Small intestine (tissue), 16 donors: ENCODE results near the gene ASGR2. TPM values are rescaled to one million over a fixed set of nuclear protein-coding genes. Genes with fewer than 3 reads are reported as not detected.
A peak's percentile ranks its signal among the peaks of the same experiment; 100 is the strongest.
"Not testable (repeated sequence)": the region's sequence is repeated elsewhere in the genome, so short reads cannot be mapped to it uniquely, and the experiment has no call there.

Experiments used
- DNase-seq, 2 donors: peaks; one replicate each; pipeline versions ENCODE4 v3.0.0 to v3.0.0-alpha.2; 2013
- FAIRE-seq: peaks from 2 replicates; lab custom pipeline; 2012; peaks lifted over from hg19 to GRCh38; lab: Jason Lieb, UNC
- H3K27ac ChIP-seq, 3 donors: one replicate each; pipeline ENCODE4 v1.5.1; 2013; ENCODE audit warnings: low read length in 2 of 3, mild to moderate bottlenecking in 2 of 3, control low read depth in 1 of 3, inconsistent platforms in 1 of 3, low read depth in 1 of 3, moderate library complexity in 1 of 3
- H3K27me3 ChIP-seq, 3 donors: one replicate each; pipeline ENCODE4 v1.6.1; 2013; ENCODE audit warnings: low read length in 3 of 3, inconsistent platforms in 1 of 3; ENCODE audit not compliant: control insufficient read depth in 3 of 3, insufficient read depth in 3 of 3
- H3K36me3 ChIP-seq, 3 donors: one replicate each; pipeline ENCODE4 v1.6.1; 2013; ENCODE audit warnings: low read length in 3 of 3, inconsistent platforms in 1 of 3, low read depth in 1 of 3, mild to moderate bottlenecking in 1 of 3, moderate library complexity in 1 of 3; ENCODE audit not compliant: control insufficient read depth in 3 of 3, insufficient read depth in 2 of 3
- H3K4me1 ChIP-seq, 3 donors: one replicate each; pipeline ENCODE4 v1.6.1; 2013; ENCODE audit warnings: low read length in 2 of 3, inconsistent platforms in 1 of 3, low read depth in 1 of 3, mild to moderate bottlenecking in 1 of 3, moderate library complexity in 1 of 3; ENCODE audit not compliant: control insufficient read depth in 3 of 3, insufficient read depth in 2 of 3
- H3K4me3 ChIP-seq, 3 donors: one replicate each; pipeline ENCODE4 v1.5.1; 2013; ENCODE audit warnings: low read length in 3 of 3, control low read depth in 1 of 3, inconsistent platforms in 1 of 3, low read depth in 1 of 3, mild to moderate bottlenecking in 1 of 3, moderate library complexity in 1 of 3
- H3K9me3 ChIP-seq, 2 donors: one replicate each; pipeline ENCODE4 v1.6.1; 2013; ENCODE audit warnings: low read depth in 1 of 2, low read length in 1 of 2; ENCODE audit not compliant: control insufficient read depth in 2 of 2, insufficient read depth in 1 of 2
- WGBS, 3 donors: extraction: QIAGEN DNeasy Blood & Tissue Kit; methylation state at CpG; one replicate each; pipeline ENCODE4 v1.1.7; 2013; 5-methylcytosine and 5-hydroxymethylcytosine counted together
- long read RNA-seq, 10 donors: transcript quantifications; one replicate each; lab custom pipeline, GENCODE V29; 2026
- polyA plus RNA-seq, 4 donors: library from polyadenylated mRNA; stranded (reverse) in 3 of 4; unstranded in 1 of 4; fragments of 200-250 nt in 3 of 4; fragments of 120-200 nt in 1 of 4; gene quantifications; one replicate each; pipeline versions ENCODE4 v1.2.1 to v1.2.3, GENCODE V29; 2013
- donor health status: healthy with polysubstance abuse.
- donor health status: control.
- donor health status: control.
- donor health status: Bipolar disorder and iron deficiency.
- donor health status: healthy.

ASGR2 gene, protein sequence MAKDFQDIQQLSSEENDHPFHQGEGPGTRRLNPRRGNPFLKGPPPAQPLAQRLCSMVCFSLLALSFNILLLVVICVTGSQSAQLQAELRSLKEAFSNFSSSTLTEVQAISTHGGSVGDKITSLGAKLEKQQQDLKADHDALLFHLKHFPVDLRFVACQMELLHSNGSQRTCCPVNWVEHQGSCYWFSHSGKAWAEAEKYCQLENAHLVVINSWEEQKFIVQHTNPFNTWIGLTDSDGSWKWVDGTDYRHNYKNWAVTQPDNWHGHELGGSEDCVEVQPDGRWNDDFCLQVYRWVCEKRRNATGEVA
- under 1 TPM in 2 of 4 donors, not detected in 2; 0.46 to 0.81 TPM for polyA plus RNA-seq
- long read RNA-seq, donor 1, result 0 reads
- long read RNA-seq, donor 2, result 0 reads
- long read RNA-seq, donor 3, result 0 reads
- long read RNA-seq, donor 4, result 0 reads
- long read RNA-seq, donor 5, result 0 reads
- long read RNA-seq, donor 6, result 0 reads
- long read RNA-seq, donor 7, result 0 reads
- long read RNA-seq, donor 8, result 0 reads
- long read RNA-seq, donor 9, result 0 reads
- long read RNA-seq, donor 10, result 0 reads

DNA sequence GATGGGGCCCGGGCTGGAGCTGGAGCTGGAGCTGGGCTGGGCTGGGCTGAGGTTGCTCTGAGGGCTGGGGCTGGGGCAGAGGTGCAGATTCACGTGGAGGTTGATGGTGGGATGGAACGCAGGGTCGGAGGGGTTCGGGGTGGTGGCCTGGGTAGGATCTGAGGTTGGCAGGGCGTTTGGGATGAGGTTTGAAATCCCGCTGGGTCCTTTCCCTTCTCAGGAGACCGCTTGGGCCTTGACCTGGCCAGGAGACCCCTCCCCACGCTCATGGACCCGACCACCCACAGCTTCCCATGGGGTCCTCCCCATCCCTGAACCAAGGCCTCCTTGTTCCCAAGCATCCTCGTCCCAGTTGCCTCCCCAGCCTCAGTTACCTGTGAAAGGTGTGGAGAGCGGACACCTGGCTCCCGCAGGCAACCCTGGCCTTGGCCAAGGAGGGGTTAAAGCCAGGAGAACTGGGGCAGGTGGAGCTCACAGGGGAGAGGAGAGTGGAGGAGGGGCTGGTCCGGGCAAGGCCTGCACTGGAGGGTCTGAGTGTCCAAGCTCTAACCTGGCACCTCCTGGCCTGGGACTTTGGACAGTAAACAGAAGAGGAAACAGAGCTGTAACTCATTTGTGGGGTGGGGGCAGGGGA lies at the start of gene ASGR2:
Gene ASGR2 (minus strand): TSS at position 582 of the 634 bp plus-strand sequence. CDS start 582 bp downstream, outside the sequence.
- WGBS, 3 donors, result 70 to 75% (median 72%) methylated on average over 13 to 14 of the region's 14 CpGs
- H3K27me3 ChIP-seq, result peaks cover 0 to 3% (median 0%) of the 10 kb centered on the region in 3 donors
- H3K4me1 ChIP-seq, result no peaks in the 10 kb centered on the region
- H3K27ac ChIP-seq, result no peak within 1 kb of the TSS
- no peak within 1 kb of the TSS for H3K4me3 ChIP-seq
- peaks cover 0 to 6% of the 10 kb centered on the region in 2 donors for H3K9me3 ChIP-seq
- FAIRE-seq (no peak), DNase-seq (no peak)
- no peaks in the 10 kb centered on the region for H3K36me3 ChIP-seq

DNA sequence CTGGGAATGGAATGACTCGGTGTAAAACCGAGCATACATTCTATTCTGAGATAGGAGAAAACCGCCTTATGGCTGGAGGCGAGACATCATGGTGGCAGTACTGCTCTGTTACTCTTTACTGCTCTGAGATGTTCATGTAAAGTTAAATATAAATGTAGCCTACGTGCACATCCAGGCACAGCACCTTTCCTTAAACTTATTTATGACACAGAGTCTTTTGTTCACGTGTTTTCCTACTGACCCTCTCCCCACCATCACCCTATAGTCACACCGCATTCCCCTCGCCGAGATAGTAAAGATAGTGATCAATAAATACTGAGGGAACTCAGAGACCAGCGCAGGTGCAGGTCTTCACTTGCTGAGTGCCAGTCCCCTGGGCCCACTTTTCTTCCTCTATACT lies 44.9 kb upstream of the ASGR2 start:
- DNase-seq, result not testable (repeated sequence)

DNA sequence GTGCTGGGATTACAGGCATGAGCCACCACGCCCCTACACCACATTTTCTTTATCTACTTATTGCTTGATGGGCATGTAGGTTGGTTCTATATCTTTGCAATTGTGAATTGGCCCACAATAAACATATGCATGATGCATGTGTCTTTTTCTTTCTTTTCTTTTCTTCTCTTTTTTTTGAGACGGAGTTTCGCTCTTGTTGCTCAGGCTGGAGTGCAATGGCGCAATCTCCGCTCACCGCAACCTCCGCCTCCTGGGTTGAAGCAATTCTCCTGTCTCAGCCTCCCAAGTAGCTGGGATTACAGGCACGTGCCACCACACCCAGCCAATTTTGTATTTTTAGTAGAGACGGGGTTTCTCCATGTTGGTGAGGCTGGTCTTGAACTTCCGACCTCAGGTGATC lies 43.8 kb upstream of the ASGR2 start:
- H3K27ac ChIP-seq, H3K36me3 ChIP-seq, H3K4me1 ChIP-seq, H3K27me3 ChIP-seq, FAIRE-seq, H3K4me3 ChIP-seq, DNase-seq, H3K9me3 ChIP-seq: not testable (repeated sequence)
- 85 to 91% (median 85%) methylated on average over 10 of the region's 10 CpGs for WGBS, 3 donors

More for the DNA sequence above, 44.9 kb upstream of the ASGR2 start:
- not testable (repeated sequence) for H3K4me1 ChIP-seq, H3K9me3 ChIP-seq, H3K36me3 ChIP-seq, H3K27ac ChIP-seq, FAIRE-seq, H3K4me3 ChIP-seq, H3K27me3 ChIP-seq
- WGBS, 3 donors, result 63 to 67% (median 65%) methylated on average over 10 of the region's 10 CpGs

DNA sequence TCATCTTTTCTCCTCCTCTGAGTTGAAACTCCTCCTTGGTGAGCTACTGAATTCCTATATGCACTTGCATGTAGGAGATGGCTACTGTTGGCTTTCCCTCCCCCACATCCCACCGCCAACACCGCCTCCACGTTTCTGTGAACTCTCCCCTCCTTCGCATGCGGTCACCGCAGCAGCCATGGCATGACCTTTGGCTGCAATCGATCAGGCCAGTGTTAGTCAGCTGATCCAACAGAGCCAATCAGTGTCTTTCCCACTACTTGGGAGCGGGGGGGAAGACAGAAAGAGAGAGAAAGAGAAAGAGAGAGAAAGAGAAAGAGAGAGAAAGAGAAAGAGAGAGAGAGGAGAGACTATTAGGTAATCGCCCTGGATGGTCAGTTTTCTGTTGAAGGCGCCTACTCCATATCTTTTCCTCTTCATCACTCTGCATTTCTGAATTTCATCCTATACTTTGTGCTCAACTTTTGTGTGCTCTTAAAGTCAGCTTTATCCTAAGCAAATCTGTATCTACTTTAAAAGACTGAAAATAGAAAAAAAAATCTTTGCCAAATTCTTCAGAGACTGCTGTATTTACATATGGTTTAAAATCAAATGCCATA lies 41.8 kb upstream of the ASGR2 start:
- no peak overlapping the region for H3K27ac ChIP-seq
- peaks cover 0 to 1% (median 0%) of the 10 kb centered on the region in 3 donors for H3K27me3 ChIP-seq
- H3K4me1 ChIP-seq, result no peaks in the 10 kb centered on the region
- WGBS, 3 donors, result 55 to 64% (median 60%) methylated on average over 10 of the region's 10 CpGs
- H3K9me3 ChIP-seq, result no peaks in the 10 kb centered on the region
- H3K4me3 ChIP-seq, result no peak overlapping the region
- FAIRE-seq (no peak), DNase-seq (peak in 1 of 2 donors; percentile 61)
- no peaks in the 10 kb centered on the region for H3K36me3 ChIP-seq

DNA sequence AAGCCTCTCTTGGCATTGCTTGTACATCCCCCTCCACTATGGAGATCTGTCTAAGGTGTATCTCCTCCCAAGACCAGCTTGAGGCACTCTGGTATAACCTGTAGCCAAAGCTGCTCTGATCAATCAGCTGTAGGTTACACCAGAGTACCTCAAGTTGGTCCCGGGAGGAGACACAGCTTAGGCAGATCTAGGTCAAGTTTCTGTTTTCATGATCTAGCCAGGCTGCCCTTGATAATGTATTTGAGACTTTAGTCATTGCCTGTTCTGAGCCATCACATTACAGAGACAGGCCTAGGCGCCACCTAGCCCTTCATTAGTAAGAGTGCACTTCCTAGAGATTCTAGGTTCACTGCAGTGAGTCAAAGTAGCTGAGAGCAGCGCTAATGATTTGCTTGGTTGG lies 33.1 kb upstream of the ASGR2 start:
- FAIRE-seq (no peak), DNase-seq (peak in 1 of 2 donors; percentile 66)
- Histone ChIP-seq H3K27ac (no peak overlapping the region), H3K4me1 (no peaks in the 10 kb centered on the region), H3K9me3 (no peaks in the 10 kb centered on the region), H3K4me3 (no peak overlapping the region), H3K36me3 (no peaks in the 10 kb centered on the region), H3K27me3 (no peaks in the 10 kb centered on the region)
- WGBS, 3 donors, result 14 to 70% (median 27%) methylated on average over 3 of the region's 3 CpGs

DNA sequence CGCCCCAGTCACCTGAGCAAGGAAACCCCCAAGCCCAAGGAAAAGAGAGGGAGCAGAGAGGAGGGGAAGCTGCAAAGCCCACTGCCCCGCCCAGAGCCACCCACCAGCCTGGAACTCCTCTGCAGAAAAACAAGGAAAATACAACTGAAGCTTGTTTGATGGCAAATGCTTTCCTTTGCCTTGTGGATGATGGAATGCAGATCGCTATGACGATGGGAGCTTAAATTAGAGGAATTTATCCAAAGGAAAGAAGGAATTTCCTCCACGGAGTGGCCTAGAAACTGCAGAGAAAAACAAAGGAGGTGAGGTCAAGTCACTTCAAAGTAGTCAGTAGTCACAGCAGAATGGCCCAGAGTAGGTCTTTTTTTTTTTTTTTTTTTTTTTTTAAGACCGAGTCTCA lies 31.5 kb upstream of the ASGR2 start:
- Histone ChIP-seq H3K9me3 (no peaks in the 10 kb centered on the region), H3K27ac (no peak overlapping the region), H3K4me1 (peaks cover 0 to 8% (median 0%) of the 10 kb centered on the region in 3 donors), H3K36me3 (no peaks in the 10 kb centered on the region), H3K27me3 (no peaks in the 10 kb centered on the region), H3K4me3 (no peak overlapping the region)
- FAIRE-seq (no peak), DNase-seq (no peak)
- 60 to 93% (median 79%) methylated on average over 5 to 6 of the region's 6 CpGs for whole genome bisulfite sequencing, 3 donors

DNA sequence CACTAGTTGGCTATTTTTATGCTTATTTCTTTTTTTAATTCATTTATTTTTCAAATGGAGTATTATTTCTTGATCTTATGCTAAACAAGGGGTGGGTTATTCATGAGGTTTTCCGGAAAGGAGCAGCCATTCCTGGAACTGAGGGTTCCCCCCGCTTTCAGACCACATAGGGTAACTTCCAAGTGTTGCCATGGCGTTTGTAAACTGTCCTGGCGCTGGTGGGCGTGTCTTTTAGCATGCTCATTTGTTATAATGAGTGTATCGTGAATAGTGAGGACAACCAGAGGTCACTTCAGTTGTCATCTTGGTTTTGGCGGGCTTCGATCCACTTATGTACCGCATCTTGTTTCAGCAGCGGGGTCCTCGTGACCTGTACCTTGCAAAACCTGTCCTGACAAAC lies 29.6 kb upstream of the ASGR2 start:
- Histone ChIP-seq H3K4me1 (peaks cover 0 to 8% (median 0%) of the 10 kb centered on the region in 3 donors), H3K36me3 (no peaks in the 10 kb centered on the region), H3K27me3 (no peaks in the 10 kb centered on the region), H3K27ac (no peak overlapping the region), H3K4me3 (no peak overlapping the region), H3K9me3 (no peaks in the 10 kb centered on the region)
- WGBS, 3 donors, result 73 to 82% (median 82%) methylated on average over 11 of the region's 11 CpGs
- DNase-seq (no peak), FAIRE-seq (no peak)

DNA sequence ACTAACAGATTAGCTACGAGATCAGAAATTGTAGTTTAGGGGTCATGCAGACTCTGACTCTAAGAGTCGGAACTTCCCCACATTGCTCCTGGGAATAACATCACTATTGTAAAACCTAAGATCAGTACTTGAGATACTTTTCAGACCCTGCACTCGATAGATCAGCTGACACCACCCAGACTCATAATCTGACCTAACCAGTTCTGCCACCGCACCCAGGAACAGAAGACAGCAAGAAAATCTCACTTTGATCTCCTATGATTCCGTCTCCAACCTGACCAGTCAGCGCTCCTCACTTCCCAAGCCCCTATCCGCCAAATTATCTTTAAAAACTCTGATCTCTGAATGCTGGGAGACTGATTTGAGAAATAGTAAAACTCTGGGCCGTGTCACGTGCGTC lies 27.2 kb upstream of the ASGR2 start:
- Histone ChIP-seq H3K4me1 (peaks cover 0 to 8% (median 0%) of the 10 kb centered on the region in 3 donors), H3K4me3 (no peak overlapping the region), H3K27ac (no peak overlapping the region), H3K36me3 (no peaks in the 10 kb centered on the region), H3K9me3 (peaks cover 0 to 4% of the 10 kb centered on the region in 2 donors), H3K27me3 (peaks cover 0 to 8% (median 0%) of the 10 kb centered on the region in 3 donors)
- DNase-seq (peak; percentile 84 to 87), FAIRE-seq (no peak)
- WGBS, 3 donors, result 13 to 51% (median 27%) methylated on average over 10 of the region's 10 CpGs
